Stimulated activated CD4-positive, alpha-beta T cell treated with anti-CD3 and anti-CD28 coated beads, Interleukin-12 subunit alpha, Interleukin-12 subunit beta, amount 100 ng/mL, for 24 hours (primary cell): ENCODE results near the gene TP53AIP1.

Experiments
- DNase-seq, 2 experiments: peaks; one replicate each; pipeline ENCODE4 v3.0.0-alpha.2; 2020; ENCODE audit warnings: low read depth in 2 of 2

TP53AIP1 gene, protein sequence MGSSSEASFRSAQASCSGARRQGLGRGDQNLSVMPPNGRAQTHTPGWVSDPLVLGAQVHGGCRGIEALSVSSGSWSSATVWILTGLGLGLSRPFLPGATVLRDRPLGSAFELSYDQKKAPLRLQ

GRCh38 chr11:128942817-128943427 is at the start of gene TP53AIP1:
Gene TP53AIP1 (minus strand): TSS chr11:128942871. CDS start chr11:128937818, 5,053 bp downstream.
- no peak for DNase-seq

- DNase-seq: no peak
Observed at GRCh38 chr11:128988242-128988970, 45.7 kb upstream of the TP53AIP1 start.

- no peak for DNase-seq
Observed at GRCh38 chr11:128985880-128986279, 43.2 kb upstream of the TP53AIP1 start.

GRCh38 chr11:128983023-128983422 is 40.4 kb upstream of the TP53AIP1 start:
- DNase-seq: no peak

GRCh38 chr11:128981254-128981653 is 38.6 kb upstream of the TP53AIP1 start:
- DNase-seq: no peak

DNA sequence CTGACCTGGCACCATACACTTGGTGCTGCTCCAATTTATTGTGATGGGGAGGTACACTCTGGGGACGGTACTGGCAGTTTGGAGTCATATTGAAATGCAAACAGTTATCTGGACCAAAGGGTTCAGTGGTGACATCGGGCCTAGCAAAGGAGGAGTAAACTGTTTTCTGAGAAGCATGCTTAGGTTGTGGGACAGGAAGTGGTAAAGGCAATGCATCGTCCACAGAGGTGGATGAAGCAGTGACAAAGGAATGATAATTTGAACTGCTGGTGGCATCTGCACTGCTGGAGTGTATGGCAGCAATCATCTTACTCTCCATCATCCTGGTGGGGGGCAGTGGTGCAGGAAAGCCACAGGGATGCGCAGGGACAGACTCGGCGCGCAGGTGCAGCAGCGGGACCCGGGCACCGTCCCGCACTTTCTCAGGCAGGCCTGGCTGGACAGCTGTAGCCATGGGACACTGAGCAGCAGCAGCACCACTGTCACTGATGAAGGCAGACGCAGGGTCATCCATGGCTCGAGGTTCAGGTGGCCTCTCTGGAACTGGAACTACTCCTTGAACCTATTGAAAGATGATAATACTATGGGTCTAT is 28.0 kb upstream of the TP53AIP1 start:
- DNase-seq: no peak

GRCh38 chr11:128968916-128969315 is 26.2 kb upstream of the TP53AIP1 start:
- no peak for DNase-seq

DNA sequence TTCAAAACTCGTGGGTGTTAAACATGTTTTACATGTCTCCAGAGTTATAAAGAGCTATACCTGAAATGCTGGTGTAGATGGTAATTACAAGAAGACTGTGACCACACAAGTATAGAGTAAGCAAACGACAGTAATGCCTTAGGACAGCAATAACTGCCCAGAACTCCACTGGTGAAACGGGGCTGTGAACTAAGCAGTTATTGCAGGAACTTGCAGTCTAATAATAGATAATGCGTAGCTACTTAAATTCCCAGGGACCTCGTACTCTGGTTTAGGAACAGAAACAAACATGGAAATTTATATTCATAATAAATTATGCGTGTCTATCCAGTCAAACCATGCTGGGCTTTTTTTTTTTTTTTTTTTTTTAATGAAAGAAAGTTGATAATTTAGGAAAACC is 24.9 kb upstream of the TP53AIP1 start:
- no peak for DNase-seq

- DNase-seq: no peak
Observed at GRCh38 chr11:128965485-128965884, 22.8 kb upstream of the TP53AIP1 start.

GRCh38 chr11:128964463-128964930 is 21.8 kb upstream of the TP53AIP1 start:
- no peak for DNase-seq

DNA sequence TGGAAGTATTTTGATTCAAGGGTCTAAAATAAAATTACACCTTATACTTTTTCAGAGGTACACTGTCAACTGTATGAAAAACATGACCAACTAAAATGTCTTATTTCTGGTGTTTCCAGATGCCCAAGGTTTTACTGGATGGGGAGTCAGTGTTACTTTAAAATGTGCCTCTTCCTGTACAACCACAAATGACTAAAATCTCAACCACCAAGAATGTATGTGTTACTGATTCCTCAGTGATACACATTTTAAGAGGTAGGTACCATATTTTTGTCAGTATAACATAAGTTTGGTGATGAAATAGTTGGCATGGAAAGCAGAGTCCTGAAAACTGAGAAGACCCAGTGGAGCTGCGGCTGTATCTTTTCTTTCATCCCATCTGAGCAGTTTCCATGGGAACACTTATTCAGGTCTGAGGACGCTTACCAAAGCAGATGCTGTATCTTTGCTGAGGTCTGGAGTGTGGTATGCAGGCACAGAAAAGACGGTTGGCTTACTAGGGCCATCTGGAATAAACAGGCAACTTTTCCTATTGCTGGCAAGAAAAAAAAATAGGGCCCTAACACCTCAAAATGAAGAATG is 21.2 kb upstream of the TP53AIP1 start:
- DNase-seq: no peak

GRCh38 chr11:128962896-128963295 is 20.2 kb upstream of the TP53AIP1 start:
- DNase-seq: no peak

DNA sequence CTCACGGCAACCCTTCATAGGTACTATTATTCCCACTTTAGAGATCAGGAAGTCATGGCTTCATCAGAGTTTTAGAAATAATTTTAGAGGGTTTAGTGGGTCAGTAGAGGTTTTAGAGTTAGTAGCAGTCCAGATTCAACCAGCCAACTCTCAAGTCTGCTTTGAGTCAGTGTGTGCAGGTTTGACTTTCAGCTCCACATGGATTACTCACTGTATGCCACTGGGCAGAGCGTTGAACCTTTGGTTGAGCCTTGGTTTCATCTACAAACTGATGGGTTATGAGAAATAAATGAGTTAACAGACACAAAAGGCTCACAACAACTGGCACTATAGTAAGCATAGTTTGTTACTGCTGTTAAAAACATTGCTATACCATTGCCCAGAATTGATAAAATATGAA is 19.0 kb upstream of the TP53AIP1 start:
- DNase-seq: no peak

DNA sequence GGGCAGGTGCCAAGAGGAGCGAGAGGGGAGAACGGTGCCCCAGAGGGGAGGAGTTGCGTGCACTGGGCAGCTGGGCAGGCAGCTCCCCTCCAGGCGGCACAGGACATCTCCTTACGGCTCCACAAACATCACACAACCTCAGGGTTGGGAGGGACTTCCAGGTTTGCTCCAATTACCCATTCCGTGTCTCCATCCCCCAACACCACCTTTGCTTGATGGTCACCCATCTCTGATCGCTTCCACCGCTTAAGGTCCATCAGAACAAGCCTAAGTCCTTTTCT is 14.5 kb upstream of the TP53AIP1 start:
- no peak for DNase-seq

DNA sequence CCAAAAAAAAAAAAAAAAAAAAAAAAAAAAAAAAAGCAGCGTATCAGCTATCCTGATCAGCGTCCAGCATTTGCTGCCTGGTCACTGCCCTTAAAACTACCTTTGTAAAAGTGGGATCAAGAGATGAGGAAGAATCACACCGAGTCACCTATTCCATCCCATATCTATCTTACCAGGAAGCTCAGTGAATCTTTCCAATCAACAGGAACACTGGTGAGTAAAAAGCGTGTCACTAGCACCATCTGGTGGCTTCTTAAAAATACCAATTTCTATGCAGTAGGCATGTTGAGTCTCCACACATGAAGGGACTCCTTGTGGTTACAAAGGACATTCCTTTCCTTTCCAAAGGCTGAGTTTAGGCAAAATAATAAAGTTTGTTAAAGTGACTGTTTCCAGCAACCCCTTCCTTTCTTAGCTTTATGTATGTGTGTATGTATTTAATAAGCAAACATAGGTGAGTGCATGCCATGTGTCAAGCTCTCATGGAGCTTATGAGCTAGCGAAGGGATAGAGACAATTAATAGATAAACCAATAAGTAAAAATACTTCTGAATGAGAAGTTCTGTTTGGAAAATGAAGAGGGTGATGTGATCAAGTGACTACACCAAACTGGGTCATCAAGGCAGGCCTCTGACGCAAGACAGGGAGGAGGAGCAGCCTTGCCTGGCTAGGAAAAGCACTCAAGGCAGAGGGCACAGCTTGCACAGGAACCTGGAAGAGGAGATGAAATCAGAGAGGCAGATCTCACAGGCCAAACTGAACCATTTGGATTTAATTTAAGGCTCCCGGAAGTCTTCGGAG is 13.9 kb upstream of the TP53AIP1 start:
- DNase-seq: no peak

DNA sequence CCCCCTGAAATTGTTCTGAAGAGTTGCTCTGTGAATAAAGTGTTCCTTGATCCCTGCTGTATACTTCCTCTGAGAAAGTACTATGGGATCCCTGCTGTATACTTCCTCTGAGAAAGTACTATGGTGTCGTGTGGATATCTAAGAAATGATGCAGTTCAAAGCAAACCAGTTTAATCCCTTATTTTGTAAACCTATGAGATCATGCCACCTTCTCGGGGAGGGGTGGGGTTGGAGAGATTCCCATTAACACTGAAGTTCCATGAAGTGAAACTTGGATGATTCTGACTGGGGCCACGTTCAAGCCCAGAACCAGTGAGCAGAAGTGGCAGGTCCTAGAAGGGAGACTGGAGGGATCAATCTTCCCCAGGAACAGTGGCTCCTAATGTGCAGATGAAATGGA is 13.0 kb upstream of the TP53AIP1 start:
- no peak for DNase-seq

DNA sequence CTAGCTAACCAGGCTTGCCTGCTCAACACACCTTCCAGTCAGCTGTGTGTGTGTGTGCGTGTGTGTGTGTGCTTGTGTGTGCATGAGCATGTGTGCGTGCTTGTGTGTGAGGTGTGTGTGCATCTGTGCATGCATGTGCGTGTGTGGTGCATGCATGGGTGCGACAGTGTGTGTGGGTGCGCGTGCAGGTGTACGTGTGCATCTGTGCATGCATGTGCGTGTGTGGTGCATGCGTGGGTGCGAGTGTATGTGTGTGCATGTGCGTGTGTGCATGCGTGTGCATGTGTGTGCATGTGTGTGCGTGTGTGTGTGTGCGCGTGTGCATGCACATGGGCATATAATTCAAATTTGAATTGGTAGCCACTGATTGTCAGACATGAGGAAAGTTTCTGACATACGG is 10.5 kb upstream of the TP53AIP1 start:
- DNase-seq: no peak

- no peak for DNase-seq
Observed at GRCh38 chr11:128949791-128950454, 7.3 kb upstream of the TP53AIP1 start.

- DNase-seq: no peak
Observed at GRCh38 chr11:128948583-128948982, 5.9 kb upstream of the TP53AIP1 start.

DNA sequence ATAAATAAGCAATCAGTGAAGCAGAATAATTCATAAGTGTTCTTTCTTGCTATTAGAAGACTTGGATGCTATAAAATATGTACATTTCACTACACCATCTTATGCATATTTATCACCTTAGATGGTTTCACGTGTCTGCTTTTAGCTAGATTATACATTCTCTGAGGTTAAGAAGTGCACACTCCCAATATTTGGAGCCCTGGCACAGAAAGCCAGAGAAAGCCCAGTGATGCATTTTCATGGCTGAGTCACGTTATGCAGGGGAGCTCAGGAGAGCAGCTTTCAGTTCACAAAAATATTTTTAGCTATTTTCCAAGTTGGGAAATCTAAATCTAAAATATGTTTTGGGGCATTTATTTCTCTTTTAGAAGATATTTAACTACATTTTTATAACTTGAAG is 5.1 kb upstream of the TP53AIP1 start:
- DNase-seq: no peak

DNA sequence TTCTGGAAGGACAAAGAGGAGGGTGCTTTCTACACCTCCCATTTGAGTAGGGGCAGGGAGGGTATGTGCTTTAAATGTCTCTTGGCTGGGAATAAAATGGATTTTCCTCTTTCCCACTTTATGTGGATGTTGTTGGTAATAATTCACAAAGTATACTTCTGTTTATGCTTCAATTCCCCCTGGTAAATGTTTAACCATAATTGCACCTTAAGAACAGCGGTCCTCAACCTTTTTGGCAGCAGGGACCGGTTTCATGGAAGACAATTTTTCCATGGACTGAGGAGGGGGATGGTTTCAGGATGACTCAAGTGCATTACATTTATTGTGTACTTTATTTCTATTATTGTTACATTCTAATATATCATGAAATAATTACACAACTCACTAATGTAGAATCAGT is 4.0 kb upstream of the TP53AIP1 start:
- DNase-seq: no peak
